UCSD-AML1 (cell line): ENCODE measurements around the gene CERS4.
"Not testable (repeated sequence)": the region's sequence is repeated elsewhere in the genome, so short reads cannot be mapped to it uniquely, and the experiment has no call there.

Source experiments
- DNase-seq: peaks from one replicate; lab custom pipeline; 2025; ENCODE audit not compliant: unreplicated experiment; lab: John Stamatoyannopoulos, UW

The CERS4 gene

DNA sequence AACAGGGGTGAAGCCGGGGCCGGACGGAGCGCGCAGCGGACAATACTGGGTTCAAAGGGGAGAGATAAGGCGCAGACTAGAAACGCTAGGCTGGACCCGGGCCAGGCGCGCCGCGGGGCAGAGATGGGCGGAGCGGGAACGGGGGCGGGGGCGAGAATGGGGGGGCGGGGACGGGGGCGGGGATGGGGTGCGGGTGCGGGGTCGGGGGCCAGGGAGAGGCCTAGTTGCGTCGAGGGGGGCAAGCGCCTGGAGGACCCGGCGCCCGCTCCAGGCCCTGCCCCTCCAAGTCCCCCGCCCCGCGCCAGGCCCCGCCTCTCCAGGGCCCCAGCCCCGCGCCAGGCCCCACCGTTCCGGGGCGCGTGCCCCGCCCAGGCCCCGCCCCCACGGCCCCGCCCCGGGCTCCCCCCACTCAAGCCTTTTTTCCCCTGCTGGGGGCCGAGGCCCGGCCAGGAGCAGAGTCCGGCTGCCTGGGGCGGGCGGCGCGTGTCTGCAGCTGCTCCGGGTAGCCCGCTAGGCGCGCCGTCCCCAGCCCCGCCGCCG lies at the start of gene CERS4:
CERS4 (plus strand) TSS at position 449 of the 540 bp plus-strand sequence. CDS start 41,707 bp downstream, outside the sequence.
- peak; percentile 82 for DNase-seq

- peak; percentile 23 for DNase-seq
Observed at GRCh38 chr19:8161135-8161646, 48.0 kb upstream of the CERS4 start.

DNA sequence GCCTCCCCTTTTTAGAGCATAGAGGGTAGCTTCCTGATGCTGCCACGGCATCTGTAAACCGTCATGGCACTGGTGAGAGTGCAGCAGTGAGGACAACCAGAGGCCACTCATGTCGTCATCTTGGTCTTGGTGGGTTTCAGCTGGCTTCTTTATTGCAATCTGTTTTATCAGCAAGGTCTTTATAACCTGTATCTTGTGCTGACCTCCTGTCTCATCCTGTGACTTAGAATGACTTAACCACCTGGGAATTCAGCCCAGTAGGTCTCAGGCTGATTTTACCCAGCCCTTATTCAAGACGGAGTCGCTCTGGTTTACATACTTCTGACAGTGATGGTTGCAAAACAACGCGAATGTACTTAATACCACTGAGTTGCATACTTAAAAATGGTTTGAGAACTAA lies 45.4 kb upstream of the CERS4 start:
- DNase-seq: no peak

GRCh38 chr19:8167985-8168384 lies 41.2 kb upstream of the CERS4 start:
- no peak for DNase-seq

DNA sequence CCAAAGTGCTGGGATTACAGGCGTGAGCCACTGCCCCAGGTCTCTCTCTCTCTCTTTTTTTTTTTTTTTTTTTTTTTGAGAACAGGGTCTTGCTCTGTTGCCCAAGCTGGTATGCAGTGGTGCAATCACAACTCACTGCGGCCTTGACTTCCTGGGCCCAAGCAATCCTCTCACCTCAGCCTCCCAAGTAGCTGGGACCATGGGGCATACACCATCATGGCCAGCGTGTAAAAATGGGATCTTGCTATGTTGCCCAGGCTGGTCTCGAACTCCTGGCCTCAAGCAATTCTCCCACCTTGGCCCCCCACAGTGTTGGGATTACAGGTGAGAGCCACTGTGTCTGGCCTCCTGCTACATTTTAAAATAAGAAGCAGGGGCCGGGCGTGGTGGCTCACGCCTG lies 40.6 kb upstream of the CERS4 start:
- DNase-seq: no peak

DNA sequence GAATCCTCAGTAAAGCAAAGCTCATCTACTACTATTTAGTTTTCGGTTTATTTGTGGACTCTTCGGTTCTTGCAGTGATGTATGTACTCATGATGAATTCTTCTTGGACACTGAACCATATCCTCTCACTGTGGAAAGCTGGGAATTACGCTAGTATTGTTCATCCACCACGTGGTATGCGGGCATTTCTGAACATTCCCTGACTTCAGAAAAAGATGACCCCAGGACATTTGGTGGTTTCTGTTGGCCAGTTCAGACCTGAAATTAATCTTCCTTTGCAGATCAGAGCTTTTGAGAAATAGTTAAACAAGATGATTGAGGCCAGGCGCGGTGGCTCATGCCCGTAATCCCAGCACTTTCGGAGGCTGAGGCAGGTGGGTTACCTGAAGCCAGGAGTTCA lies 34.5 kb upstream of the CERS4 start:
- no peak for DNase-seq

DNA sequence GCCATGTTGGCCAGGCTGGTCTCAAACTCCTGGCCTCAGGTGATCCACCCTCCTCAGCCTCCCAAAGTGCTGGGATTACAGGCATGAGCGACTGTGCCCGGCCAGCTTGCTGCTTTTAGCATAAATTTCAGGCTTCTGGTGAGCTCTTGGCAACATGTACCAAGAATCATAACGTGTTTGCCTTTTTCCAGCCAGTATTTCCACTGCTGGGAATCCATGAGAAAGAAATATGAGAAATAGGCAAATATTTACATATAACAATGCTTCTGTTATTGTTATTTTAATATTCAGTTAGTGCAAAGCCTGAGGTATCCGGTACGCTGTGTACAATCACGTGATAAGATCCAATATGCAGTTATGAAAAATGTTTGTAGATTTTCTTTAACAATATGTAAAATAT lies 29.2 kb upstream of the CERS4 start:
- DNase-seq: no peak

DNA sequence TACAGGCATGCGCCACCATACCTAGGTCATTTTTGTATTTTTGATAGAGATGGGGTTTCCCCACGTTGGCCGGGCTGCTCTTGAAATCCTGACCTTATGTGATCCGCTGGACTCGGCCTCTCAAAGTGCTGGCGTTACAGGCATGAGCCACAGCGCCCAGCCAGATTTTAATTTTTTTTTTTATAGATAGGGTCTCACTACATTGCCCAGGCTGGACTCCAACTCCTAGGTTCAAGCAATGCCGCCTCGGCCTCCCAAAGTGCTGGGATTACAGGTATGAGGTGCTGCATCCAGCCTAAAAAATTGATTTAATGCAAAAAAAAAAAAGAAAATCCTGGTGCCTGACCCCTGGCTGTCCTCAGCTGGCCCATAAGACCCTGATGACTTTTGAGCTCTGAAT lies 24.9 kb upstream of the CERS4 start:
- no peak for DNase-seq

DNA sequence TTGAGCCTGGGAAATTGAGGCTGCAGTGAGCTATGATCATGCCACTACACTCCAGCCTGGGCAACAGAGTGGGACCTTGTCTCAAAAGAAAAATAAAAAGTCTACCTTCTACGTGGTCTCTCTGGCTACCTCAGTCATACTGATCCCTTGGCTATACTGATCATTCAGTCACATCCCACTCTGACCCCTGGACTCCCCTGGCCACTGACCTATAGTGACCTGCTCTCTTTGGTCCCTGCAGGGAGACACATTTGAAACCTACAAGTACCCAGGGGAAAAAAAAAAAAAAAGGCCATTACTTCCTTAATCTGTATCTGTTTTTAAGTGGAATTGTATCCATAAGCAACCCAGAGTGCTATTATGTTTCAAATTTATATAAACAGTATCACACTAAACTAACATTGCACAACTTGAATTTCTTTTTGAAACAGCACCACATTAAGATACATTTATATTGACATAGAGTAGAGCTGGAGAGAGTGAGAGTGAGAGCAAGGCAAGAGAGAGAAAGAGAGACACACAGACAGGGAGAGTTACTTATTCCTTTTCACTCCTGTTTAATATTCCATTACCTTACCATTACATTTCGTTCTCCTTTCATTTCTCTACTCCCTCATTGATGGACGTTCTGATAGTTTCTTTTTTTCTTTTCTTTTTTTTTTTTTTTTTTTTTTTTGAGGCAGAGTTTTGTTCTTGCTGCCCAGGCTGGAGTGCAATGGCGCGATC lies 23.7 kb upstream of the CERS4 start:
- no peak for DNase-seq

GRCh38 chr19:8192221-8192820 lies 16.8 kb upstream of the CERS4 start:
- DNase-seq: no peak

- DNase-seq: peak; percentile 85
Observed at GRCh38 chr19:8194528-8195267, 14.5 kb upstream of the CERS4 start.

- DNase-seq: peak; percentile 39
Observed at GRCh38 chr19:8196271-8196927, 12.8 kb upstream of the CERS4 start.

DNA sequence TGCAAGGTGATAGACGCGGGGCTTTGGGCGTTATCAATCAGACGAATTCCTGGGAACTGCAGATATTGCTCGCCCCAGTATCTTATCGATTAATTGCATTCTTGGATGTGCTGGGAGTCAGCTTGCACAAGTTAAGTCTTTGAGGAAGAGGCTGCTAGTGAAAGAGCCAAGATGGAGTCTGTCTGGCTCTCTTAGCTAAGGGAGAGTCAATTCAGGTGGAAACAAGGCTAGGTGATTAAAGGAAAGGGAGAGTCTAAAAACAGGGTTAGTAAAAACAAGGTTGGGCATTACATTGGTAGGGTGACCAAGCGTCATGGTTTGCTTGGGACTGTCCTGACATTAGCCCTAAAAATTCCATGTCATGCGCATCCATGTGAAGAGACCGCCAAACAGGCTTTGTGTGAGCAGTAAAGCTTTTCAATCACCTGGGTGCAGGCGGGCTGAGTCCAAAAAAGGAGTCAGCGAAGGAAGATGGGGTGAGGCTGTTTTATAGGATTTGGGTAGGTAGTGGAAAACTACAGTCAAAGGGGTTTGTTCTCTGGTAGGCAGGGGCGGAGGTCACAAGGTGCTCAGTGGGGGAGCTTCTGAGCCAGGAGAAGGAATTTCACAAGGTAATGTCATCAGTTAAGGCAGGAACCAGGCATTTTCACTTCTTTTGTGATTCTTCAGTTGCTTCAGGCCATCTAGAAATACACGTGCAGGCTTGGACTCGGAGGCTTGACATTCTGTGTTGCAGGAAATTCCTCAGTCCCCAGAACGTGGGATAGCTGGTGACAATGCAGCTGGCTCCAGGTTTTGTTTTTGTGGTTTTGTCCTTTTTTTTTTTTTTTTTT lies 5.7 kb upstream of the CERS4 start:
- DNase-seq: not testable (repeated sequence)

DNA sequence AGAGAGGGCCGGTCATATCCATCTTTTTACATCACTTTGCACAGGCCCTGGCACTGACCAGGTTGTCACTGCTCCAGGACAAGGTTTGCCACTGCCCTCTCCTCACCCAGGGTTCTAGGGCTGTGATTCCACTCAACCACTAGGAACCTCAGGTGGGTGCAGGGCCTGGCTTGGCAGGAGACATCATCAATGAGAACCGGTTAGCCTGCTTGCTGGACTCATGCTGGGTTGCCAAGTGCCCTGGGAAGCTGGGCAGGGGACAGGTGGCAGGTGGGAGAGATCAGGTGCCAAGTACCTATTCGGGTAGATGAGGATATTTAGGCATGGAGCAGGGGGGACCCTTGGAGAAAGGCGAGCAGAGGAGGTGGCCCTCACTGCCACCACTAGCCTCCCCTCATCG lies 4.2 kb upstream of the CERS4 start:
- DNase-seq: no peak

DNA sequence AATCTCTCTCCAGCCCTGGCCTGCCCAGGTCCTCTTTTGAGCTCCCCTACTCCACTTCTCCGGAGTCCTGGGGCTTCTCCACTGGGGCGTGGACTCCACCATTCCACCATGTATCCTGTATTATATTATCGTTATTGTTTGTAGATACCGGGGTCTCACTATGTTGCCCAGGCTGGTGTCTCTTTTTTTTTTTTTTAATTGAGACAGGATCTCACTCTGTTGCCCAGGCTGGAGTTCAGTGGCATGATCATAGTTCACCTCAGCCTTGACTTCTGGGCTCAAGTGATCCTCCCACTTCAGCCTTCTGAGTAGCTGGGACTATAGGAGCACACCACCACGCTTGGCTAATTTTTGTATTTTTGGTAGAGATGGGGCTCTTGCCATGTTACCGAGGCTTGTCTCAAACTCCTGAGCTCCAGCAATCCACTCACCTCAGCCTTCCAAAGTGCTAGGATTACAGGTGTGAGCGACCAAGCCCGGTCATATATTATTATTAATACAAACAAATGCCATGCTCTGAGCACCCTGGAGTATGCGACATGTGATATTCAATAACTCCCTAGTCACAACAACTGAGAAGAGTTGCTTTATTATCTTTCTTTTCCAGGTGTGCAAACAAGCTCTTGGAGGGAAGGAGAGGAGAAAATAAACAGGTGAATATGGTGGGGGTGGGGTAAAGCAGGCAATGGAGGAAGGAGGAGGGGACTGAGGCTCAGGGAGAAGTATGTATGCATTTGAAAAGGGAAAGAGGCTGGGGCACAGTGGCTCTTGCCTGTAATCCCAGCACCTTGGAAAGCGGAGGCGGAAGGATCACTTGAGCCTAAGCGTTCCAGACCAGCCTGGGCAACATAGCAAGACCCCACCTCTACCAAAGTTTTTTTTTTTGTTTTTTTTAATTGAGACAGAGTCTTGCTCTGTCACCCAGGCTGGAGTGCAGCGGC lies 2.8 kb upstream of the CERS4 start:
- no peak for DNase-seq

DNA sequence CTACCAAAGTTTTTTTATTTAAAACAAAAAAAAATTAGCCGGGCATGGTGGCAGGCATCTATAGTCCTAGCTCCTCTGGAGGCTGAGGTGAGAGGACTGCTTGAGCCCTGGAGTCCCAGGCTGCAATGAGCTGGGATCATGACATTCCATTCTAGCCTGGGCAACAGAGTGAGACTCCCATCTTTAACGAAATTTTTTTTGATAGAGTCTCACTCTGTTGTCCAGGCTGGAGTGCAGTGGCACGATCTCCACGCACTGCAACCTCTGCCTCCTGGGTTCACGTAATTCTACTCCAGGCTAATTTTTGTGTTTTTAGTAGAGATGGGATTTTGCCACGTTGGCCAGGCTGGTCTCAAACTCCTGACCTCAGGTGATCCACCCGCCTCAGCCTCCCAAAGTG lies 1.8 kb upstream of the CERS4 start:
- DNase-seq: not testable (repeated sequence)

DNA sequence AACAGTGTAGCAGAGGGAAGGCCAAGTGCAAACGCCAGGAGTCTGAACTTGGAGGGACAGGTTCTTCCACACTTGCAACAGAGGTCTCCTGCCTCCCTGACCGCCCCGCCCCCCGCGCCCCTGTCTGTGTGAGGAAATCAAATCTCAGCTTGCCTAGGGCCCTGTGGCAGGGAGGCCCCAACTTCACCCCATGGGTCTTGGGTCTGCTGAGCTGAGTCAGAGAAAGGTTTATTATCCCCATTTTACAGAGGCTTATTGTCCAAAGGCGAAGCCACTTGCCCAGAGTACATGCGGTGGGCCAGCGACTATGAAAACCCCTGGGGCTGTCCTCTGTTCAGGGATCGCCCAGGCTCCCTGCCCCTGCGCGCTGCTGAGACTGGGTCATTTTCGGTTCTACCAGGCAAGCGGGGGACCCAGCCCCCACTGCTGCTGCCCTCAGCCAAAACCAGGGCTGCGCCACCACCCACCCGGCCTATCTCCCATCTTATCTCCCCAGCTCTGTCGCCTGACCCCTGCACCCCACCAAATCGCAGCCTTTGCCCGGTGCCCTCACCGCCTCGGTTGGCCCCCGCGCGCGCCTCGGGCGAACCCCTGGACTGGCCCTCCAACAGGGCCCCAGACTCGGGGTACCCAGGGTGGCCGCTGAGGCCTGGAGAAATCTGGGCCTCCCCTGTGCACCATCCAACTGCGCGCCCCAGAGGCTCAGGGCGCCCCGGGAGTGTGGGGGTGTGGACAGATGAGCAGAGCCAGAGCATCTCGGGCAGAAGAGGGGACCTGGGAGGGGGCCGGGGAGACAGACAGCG lies 850 bp upstream of the CERS4 start:
- DNase-seq: no peak
